ENCODE results near the gene PDZD4.

DNA sequence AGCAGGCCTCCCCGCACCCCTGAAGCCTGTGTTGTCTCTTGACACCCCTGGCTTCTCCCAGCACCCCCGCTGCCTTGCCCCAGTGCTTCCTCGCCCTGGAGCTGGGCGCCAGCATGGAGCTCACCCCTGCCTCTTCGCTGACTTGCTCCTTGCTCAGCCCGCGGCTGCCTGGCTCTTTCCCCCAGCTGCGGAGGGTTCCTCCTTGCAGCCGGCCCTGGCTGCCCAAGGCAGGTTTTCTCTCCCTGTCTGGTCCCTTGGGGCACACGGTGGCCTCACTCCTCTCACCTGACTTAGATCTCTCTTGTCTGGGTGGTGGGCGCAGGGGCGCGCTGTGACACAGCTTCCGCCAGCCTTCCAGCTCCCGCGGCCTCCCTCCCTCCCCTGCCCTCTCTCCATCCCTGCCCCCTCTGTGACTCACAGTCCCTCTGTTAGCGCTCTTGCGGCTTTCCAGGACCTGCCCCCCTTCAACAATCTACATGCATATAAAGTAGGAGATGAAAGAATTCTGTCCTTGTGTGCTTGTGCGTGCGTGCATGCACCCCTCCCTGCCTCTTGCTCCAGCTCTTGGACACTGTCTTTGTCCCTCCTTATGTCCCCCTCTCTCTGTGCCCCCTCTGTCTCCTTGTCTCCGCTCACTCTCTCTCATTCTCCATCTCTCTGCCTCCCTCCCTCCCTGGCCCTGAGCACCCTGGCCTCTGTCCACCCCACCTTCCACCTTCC, 64.1 kb downstream of the PDZD4 start:
- TF ChIP-seq, protein P1, sequence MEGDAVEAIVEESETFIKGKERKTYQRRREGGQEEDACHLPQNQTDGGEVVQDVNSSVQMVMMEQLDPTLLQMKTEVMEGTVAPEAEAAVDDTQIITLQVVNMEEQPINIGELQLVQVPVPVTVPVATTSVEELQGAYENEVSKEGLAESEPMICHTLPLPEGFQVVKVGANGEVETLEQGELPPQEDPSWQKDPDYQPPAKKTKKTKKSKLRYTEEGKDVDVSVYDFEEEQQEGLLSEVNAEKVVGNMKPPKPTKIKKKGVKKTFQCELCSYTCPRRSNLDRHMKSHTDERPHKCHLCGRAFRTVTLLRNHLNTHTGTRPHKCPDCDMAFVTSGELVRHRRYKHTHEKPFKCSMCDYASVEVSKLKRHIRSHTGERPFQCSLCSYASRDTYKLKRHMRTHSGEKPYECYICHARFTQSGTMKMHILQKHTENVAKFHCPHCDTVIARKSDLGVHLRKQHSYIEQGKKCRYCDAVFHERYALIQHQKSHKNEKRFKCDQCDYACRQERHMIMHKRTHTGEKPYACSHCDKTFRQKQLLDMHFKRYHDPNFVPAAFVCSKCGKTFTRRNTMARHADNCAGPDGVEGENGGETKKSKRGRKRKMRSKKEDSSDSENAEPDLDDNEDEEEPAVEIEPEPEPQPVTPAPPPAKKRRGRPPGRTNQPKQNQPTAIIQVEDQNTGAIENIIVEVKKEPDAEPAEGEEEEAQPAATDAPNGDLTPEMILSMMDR (IDR thresholded peaks at IDR 0.05; ENCODE audit: insufficient read depth, low read depth, low read length): no peak
- TF ChIP-seq EZH2 (IDR thresholded peaks at IDR 0.05; ENCODE audit: insufficient read depth, low read length): no peak
